ENCODE results near the gene GRIN2C. TPM values are rescaled to one million over a fixed set of nuclear protein-coding genes. Genes with fewer than 3 reads are reported as not detected.

GRIN2C gene
- total RNA-seq, 1 donor from 2014 or later: 0.43 TPM

- no peak for DNase-seq (ENCODE audit: low spot score)
Measured at GRCh38 chr17:74864297-74864865, 4.7 kb upstream of the GRIN2C start.

- DNase-seq (ENCODE audit: low spot score): no peak
Measured at GRCh38 chr17:74863420-74864296, 4.0 kb upstream of the GRIN2C start.

GRCh38 chr17:74862919-74863318 is 3.2 kb upstream of the GRIN2C start:
- no peak for DNase-seq (ENCODE audit: low spot score)

- peak; percentile 46 for DNase-seq (ENCODE audit: low spot score)
Measured at GRCh38 chr17:74862108-74862901, 2.6 kb upstream of the GRIN2C start.

- no peak for DNase-seq (ENCODE audit: low spot score)
Measured at GRCh38 chr17:74861662-74862107, 2.0 kb upstream of the GRIN2C start.

GRCh38 chr17:74860872-74861661 is 1.4 kb upstream of the GRIN2C start:
- DNase-seq (ENCODE audit: low spot score): no peak

- no peak for DNase-seq (ENCODE audit: low spot score)
Measured at GRCh38 chr17:74860229-74860871, 665 bp upstream of the GRIN2C start.

- no peak for DNase-seq (ENCODE audit: low spot score)
Measured at GRCh38 chr17:74858672-74859458, 820 bp downstream of the GRIN2C start.

GRCh38 chr17:74857191-74857590 is 2.5 kb downstream of the GRIN2C start:
- no peak for DNase-seq (ENCODE audit: low spot score)

GRCh38 chr17:74856112-74856511 is 3.6 kb downstream of the GRIN2C start:
- no peak for DNase-seq (ENCODE audit: low spot score)

GRCh38 chr17:74855323-74855722 is 4.4 kb downstream of the GRIN2C start:
- no peak for DNase-seq (ENCODE audit: low spot score)

- no peak for DNase-seq (ENCODE audit: low spot score)
Measured at GRCh38 chr17:74854792-74855191, 4.9 kb downstream of the GRIN2C start.

- no peak for DNase-seq (ENCODE audit: low spot score)
Measured at GRCh38 chr17:74853669-74854068, 6.0 kb downstream of the GRIN2C start.

GRCh38 chr17:74853048-74853397 is 6.7 kb downstream of the GRIN2C start:
- no peak for DNase-seq (ENCODE audit: low spot score)

GRCh38 chr17:74852237-74853047 is 7.2 kb downstream of the GRIN2C start:
- no peak for DNase-seq (ENCODE audit: low spot score)

- no peak for DNase-seq (ENCODE audit: low spot score)
Measured at GRCh38 chr17:74851612-74852236, 8.0 kb downstream of the GRIN2C start.

GRCh38 chr17:74850914-74851313 is 8.8 kb downstream of the GRIN2C start:
- no peak for DNase-seq (ENCODE audit: low spot score)

- DNase-seq (ENCODE audit: low spot score): no peak
Measured at GRCh38 chr17:74850310-74850709, 9.4 kb downstream of the GRIN2C start.

All from mucosa of gallbladder (tissue), 1 donor.